Measurements from ENCODE around the gene JAZF1. TPM values are rescaled to one million over a fixed set of nuclear protein-coding genes. Genes with fewer than 3 reads are reported as not detected.

The JAZF1 gene
- total and polyA plus RNA-seq, 2 donors (not counting 1 experiment from before 2014, with no cell fraction given), result 14.0 to 38.6 TPM

DNA sequence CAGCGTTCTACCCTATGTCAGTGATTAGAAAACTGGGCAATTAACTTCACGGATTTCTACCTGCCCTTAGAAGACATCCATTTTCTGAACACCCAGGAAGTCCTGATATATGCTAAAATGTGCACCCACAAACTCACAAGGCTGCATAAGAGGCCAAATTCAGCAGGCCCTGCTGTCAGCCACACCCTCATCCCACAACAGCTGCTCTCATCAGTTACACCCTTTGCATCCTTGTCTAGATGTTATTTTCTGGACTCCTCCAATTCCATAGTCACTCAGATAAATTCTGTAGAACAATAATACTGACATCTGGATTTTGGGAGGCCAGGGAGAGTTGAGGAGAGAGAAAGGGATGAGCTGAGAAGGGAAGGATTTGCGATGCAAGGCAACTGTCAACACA lies 231.7 kb downstream of the JAZF1 start:
- H3K27ac Mint-ChIP-seq, result no peak overlapping the region
- Histone ChIP-seq H3K79me2 (ENCODE audit: control insufficient read depth, insufficient read depth, low read length) (peaks cover 58% of the 10 kb centered on the region), H4K20me1 (ENCODE audit: control insufficient read depth, insufficient read depth, low read length, poor library complexity, severe bottlenecking) (peaks cover 57% of the 10 kb centered on the region), H3K36me3 (replicated peaks in 1 of 2; ENCODE audit: control extremely low read depth in 1 of 2, control insufficient read depth in 1 of 2, extremely low read depth in 1 of 2, insufficient read depth in 2 of 2, low read length in 1 of 2) (peaks cover 0 to 14% of the 10 kb centered on the region in 2 experiments), H3K4me3 (ENCODE audit: control extremely low read depth in 1 of 5, extremely low read depth in 1 of 5, insufficient read depth in 1 of 5, low read depth in 2 of 5, low read length in 4 of 5) (no peak overlapping the region), H3K4me2 (replicated peaks; ENCODE audit: low read depth, low read length, poor library complexity, severe bottlenecking) (no peak overlapping the region), H3K4me1 (ENCODE audit: control insufficient read depth in 2 of 2, insufficient read depth in 2 of 2, low read length in 2 of 2) (no peaks in the 10 kb centered on the region), H3K27ac (ENCODE audit: low read length in 2 of 2) (no peak overlapping the region), H3K9me3 (ENCODE audit: control extremely low read depth in 1 of 3, control insufficient read depth in 2 of 3, insufficient read depth in 1 of 3, low read length in 2 of 3) (no peaks in the 10 kb centered on the region), H2AFZ (ENCODE audit: insufficient read depth, low read depth, low read length, poor library complexity, severe bottlenecking) (no peak overlapping the region), H3K27me3 (replicated peaks in 1 of 4; ENCODE audit: control extremely low read depth in 1 of 4, control insufficient read depth in 3 of 4, insufficient read depth in 4 of 4, low read length in 3 of 4) (no peaks in the 10 kb centered on the region), H3K9ac (ENCODE audit: low read length) (no peak overlapping the region)
- intact Hi-C loops (cut with micrococcal nuclease), result no loop called here
- CTCF ChIA-PET, result no interaction called here
- no peaks in the 10 kb centered on the region for H3K27me3 Mint-ChIP-seq
- POLR2A ChIA-PET, result no interaction called here
- H3K9me3 Mint-ChIP-seq (ENCODE audit: insufficient read depth), result no peaks in the 10 kb centered on the region
- TF ChIP-seq, protein P1, sequence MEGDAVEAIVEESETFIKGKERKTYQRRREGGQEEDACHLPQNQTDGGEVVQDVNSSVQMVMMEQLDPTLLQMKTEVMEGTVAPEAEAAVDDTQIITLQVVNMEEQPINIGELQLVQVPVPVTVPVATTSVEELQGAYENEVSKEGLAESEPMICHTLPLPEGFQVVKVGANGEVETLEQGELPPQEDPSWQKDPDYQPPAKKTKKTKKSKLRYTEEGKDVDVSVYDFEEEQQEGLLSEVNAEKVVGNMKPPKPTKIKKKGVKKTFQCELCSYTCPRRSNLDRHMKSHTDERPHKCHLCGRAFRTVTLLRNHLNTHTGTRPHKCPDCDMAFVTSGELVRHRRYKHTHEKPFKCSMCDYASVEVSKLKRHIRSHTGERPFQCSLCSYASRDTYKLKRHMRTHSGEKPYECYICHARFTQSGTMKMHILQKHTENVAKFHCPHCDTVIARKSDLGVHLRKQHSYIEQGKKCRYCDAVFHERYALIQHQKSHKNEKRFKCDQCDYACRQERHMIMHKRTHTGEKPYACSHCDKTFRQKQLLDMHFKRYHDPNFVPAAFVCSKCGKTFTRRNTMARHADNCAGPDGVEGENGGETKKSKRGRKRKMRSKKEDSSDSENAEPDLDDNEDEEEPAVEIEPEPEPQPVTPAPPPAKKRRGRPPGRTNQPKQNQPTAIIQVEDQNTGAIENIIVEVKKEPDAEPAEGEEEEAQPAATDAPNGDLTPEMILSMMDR (IDR thresholded peaks at IDR 0.05), result no peak
- no peak for TF ChIP-seq EZH2 (IDR thresholded peaks at IDR 0.05; ENCODE audit: borderline replicate concordance, insufficient read depth, low read depth, low read length, poor library complexity, severe bottlenecking)
- H3K4me3 Mint-ChIP-seq, result no peak overlapping the region
- ATAC-seq (ENCODE audit: low read depth), result no peak
- H3K4me1 Mint-ChIP-seq, result peaks cover 2% of the 10 kb centered on the region
- WGBS (ENCODE audit: insufficient coverage), result 95% methylated on average over 3 of the region's 3 CpGs
- no peak for DNase-seq

DNA sequence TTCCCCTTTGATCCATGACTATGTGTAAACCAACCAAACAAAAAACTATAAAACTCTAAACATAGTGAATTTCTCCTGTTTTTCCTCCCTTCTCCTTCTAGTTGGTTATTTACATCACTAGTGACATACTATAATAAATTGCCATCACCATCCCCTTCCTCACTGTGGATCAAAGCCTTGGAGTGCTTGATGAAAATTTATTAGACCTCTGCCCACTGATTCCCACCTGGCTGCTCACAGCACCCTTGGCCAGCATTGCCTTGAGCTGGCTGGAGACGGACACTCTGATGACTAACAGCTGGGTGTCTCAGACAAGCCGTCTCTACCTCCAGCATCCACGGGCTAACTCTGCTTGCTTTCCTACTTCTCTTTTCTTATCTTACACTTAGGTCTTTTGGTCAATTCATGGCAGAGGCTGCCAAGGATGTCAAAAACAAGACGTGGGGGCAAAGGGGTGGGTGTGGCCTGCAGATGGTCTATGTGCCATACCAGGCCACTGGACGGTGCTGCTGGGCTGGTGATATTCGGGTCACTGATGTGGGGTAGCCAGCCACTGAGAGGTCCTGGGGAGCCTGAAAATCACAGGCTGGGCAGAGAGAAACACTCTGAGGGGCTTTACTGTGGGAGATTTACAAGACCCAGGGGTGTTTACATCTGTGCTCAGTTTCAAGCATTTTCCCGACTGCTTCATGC lies 232.9 kb downstream of the JAZF1 start:
- CTCF ChIA-PET, result no interaction called here
- ATAC-seq (ENCODE audit: low read depth), result no peak
- H3K27me3 Mint-ChIP-seq, result no peaks in the 10 kb centered on the region

More for the DNA sequence above, 232.9 kb downstream of the JAZF1 start:
- H3K4me1 ChIP-seq (ENCODE audit: control insufficient read depth in 2 of 2, insufficient read depth in 2 of 2, low read length in 2 of 2), result no peaks in the 10 kb centered on the region
- DNase-seq, result no peak
- Mint-ChIP-seq H3K4me3 (no peak overlapping the region), H3K9me3 (ENCODE audit: insufficient read depth) (no peaks in the 10 kb centered on the region), H3K27ac (no peak overlapping the region), H3K4me1 (peaks cover 2% of the 10 kb centered on the region)
- no peak overlapping the region for H3K4me2 ChIP-seq (replicated peaks; ENCODE audit: low read depth, low read length, poor library complexity, severe bottlenecking)
- H3K36me3 ChIP-seq (replicated peaks in 1 of 2; ENCODE audit: control extremely low read depth in 1 of 2, control insufficient read depth in 1 of 2, extremely low read depth in 1 of 2, insufficient read depth in 2 of 2, low read length in 1 of 2), result peaks cover 0 to 16% of the 10 kb centered on the region in 2 experiments
- TF ChIP-seq EZH2 (IDR thresholded peaks at IDR 0.05; ENCODE audit: borderline replicate concordance, insufficient read depth, low read depth, low read length, poor library complexity, severe bottlenecking), result no peak
- TF ChIP-seq, protein P1 (IDR thresholded peaks at IDR 0.05), result no peak
- no peak overlapping the region for H3K9ac ChIP-seq (ENCODE audit: low read length)
- peaks cover 0 to 3% (median 0%) of the 10 kb centered on the region in 3 donors for H3K9me3 ChIP-seq (ENCODE audit: control extremely low read depth in 1 of 3, control insufficient read depth in 2 of 3, insufficient read depth in 1 of 3, low read length in 2 of 3)
- WGBS (ENCODE audit: insufficient coverage), result 70% methylated on average over 4 of the region's 7 CpGs
- intact Hi-C loops (cut with micrococcal nuclease), result no loop called here
- no peak overlapping the region for H2AFZ ChIP-seq (ENCODE audit: insufficient read depth, low read depth, low read length, poor library complexity, severe bottlenecking)
- H3K79me2 ChIP-seq (ENCODE audit: control insufficient read depth, insufficient read depth, low read length), result peaks cover 57% of the 10 kb centered on the region
- peaks cover 68% of the 10 kb centered on the region for H4K20me1 ChIP-seq (ENCODE audit: control insufficient read depth, insufficient read depth, low read length, poor library complexity, severe bottlenecking)
- POLR2A ChIA-PET, result no interaction called here
- H3K27ac ChIP-seq (ENCODE audit: low read length in 2 of 2), result no peak overlapping the region
- H3K4me3 ChIP-seq (ENCODE audit: control extremely low read depth in 1 of 5, extremely low read depth in 1 of 5, insufficient read depth in 1 of 5, low read depth in 2 of 5, low read length in 4 of 5), result no peak overlapping the region
- no peaks in the 10 kb centered on the region for H3K27me3 ChIP-seq (replicated peaks in 1 of 4; ENCODE audit: control extremely low read depth in 1 of 4, control insufficient read depth in 3 of 4, insufficient read depth in 4 of 4, low read length in 3 of 4)

Measured in B cell (primary cell).